Measurements from ENCODE around the gene ZNF2. TPM values are rescaled to one million over a fixed set of nuclear protein-coding genes. Genes with fewer than 3 reads are reported as not detected.

The ZNF2 gene
- total and polyA plus RNA-seq, 2 experiments from 2014 or later, result 2.0 to 2.5 TPM

DNA sequence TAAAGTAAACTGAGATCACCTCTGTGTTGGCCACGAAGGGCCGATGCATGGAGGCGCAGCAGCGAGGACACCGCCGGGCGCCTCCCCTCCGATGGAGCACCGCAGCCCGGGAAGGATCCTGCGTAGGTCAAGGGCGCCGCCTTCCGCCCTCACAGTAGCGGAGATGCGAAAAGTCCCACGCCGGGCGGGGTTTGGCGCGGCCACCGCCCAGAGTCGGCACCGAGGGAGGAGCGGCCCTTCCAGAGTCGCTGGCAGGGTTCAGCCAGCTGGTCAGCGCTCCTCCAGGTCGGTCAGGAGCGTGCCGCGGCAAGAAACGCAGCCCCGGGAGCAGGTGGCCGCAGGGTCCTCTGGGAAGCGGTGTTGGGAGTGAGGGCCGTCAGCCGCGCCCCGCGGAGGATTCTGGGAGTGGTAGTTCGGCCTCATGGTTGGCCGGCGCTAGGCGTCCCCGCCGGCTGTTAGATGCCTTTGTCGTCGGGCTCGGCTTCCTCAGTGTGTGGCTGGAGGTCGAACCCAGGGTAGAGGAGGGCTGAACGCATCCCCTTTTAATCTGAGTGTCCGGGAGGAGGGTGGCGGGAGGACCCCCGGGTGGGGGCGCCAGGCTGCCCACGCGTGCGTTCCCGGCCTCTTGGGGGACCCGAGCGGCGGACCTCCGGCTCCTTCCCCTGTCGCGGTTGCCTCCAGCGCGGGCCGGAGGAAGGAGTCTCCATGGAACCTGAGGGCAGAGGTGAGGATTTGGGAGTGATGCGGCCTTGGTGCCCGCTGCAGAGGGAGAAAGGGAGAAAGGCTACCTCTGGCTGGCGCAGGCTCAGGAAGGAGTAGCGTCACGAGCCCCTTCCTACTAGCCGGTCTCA is 41.7 kb downstream of the ZNF2 start, which contains the start of gene ZNF892 (continued):
- TF ChIP-seq, protein P1, sequence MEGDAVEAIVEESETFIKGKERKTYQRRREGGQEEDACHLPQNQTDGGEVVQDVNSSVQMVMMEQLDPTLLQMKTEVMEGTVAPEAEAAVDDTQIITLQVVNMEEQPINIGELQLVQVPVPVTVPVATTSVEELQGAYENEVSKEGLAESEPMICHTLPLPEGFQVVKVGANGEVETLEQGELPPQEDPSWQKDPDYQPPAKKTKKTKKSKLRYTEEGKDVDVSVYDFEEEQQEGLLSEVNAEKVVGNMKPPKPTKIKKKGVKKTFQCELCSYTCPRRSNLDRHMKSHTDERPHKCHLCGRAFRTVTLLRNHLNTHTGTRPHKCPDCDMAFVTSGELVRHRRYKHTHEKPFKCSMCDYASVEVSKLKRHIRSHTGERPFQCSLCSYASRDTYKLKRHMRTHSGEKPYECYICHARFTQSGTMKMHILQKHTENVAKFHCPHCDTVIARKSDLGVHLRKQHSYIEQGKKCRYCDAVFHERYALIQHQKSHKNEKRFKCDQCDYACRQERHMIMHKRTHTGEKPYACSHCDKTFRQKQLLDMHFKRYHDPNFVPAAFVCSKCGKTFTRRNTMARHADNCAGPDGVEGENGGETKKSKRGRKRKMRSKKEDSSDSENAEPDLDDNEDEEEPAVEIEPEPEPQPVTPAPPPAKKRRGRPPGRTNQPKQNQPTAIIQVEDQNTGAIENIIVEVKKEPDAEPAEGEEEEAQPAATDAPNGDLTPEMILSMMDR (conservative IDR thresholded peaks at IDR 0.05; ENCODE audit: low read depth in 2 of 2), result peak; percentile 32 to 59; a peak in 2 of 4 replicates
- TF ChIP-seq POLR2AphosphoS5 (IDR thresholded peaks at IDR 0.05; ENCODE audit: low read depth) (peak; percentile 80), ETS1 (IDR thresholded peaks at IDR 0.05) (peak; percentile 81), REST (IDR thresholded peaks at IDR 0.05; ENCODE audit: unreplicated experiment) (no peak), CREB1 (CRISPR knock-in tag; IDR thresholded peaks at IDR 0.05; ENCODE audit: low read depth) (peak; percentile 67), STAT1 (IDR thresholded peaks at IDR 0.05; ENCODE audit: unreplicated experiment) (no peak), EZH2 (IDR thresholded peaks at IDR 0.05; ENCODE audit: low read depth, unreplicated experiment) (peak; percentile 44), ZNF114 (CRISPR knock-in tag; IDR thresholded peaks at IDR 0.05) (no peak)

GRCh38 chr2:95208106-95208505 is 42.5 kb downstream of the ZNF2 start:
- Histone ChIP-seq H4K20me1 (replicated peaks; ENCODE audit: insufficient read depth) (peaks cover 9% of the 10 kb centered on the region), H3K4me2 (peak overlapping the region; percentile 93), H3K4me1 (ENCODE audit: insufficient read depth) (peaks cover 14% of the 10 kb centered on the region), H3K36me3 (ENCODE audit: insufficient read depth) (peaks cover 25% of the 10 kb centered on the region), H3K27ac (ENCODE audit: low read depth) (no peak overlapping the region), H3F3A (replicated peaks; ENCODE audit: low read depth) (peaks cover 5% of the 10 kb centered on the region; the same call in 1 of the 2 replicates), H3K9me2 (ENCODE audit: insufficient read depth) (no peaks in the 10 kb centered on the region), H3K4me3 (peak overlapping the region; percentile 85), H3K79me2 (replicated peaks; ENCODE audit: insufficient read depth) (peaks cover 14% of the 10 kb centered on the region; the same call in 1 of the 2 replicates), H2AFZ (peak overlapping the region; percentile 94; the same call in 1 of the 2 replicates), H3K27me3 (ENCODE audit: insufficient read depth) (peaks cover 26% of the 10 kb centered on the region)
- no peak overlapping the region for H3K27ac Mint-ChIP-seq
- H3K36me3 Mint-ChIP-seq (ENCODE audit: low read depth), result peaks cover 49% of the 10 kb centered on the region
- DNase-seq (ENCODE audit: low spot score), result no peak
- peaks cover 20% of the 10 kb centered on the region for H3K27me3 Mint-ChIP-seq (ENCODE audit: insufficient read depth, low read depth, poor library complexity)
- no peak for ATAC-seq
- H3K9me3 Mint-ChIP-seq, result peaks cover 39% of the 10 kb centered on the region
- peaks cover 21% of the 10 kb centered on the region; the same call in 2 of the 3 replicates for H3K4me1 Mint-ChIP-seq
- peak overlapping the region; percentile 86 for H3K4me3 Mint-ChIP-seq
- no peak for TF ChIP-seq ZNF462 (CRISPR knock-in tag; IDR thresholded peaks at IDR 0.05)
- no peak for TF ChIP-seq ZNF114 (CRISPR knock-in tag; IDR thresholded peaks at IDR 0.05)
- no peak for TF ChIP-seq ZNF331 (CRISPR knock-in tag; IDR thresholded peaks at IDR 0.05; ENCODE audit: low read depth)
- TF ChIP-seq NANOG (IDR thresholded peaks at IDR 0.05; ENCODE audit: borderline replicate concordance), result no peak
